PC-9 (cell line): Measurements from ENCODE around the gene ATP8B3. TPM values are rescaled to one million over a fixed set of nuclear protein-coding genes. Genes with fewer than 3 reads are reported as not detected.

Source experiments
- BruUV-seq: library from RNA; stranded (reverse); fragments of 400-500 nt; replicated peaks from 2 replicates; lab custom pipeline; 2021; lab: Mats Ljungman, UMichigan
- CTCF ChIA-PET: fragments of 300-600 bp; sonication (Branson Sonifier 250); formaldehyde crosslinking; loops from one replicate; lab custom pipeline; 2022; ENCODE audit warnings: antibody characterized with exemption; lab: Charles Lee
- POLR2A ChIA-PET: fragments of 300-600 bp; sonication (Branson Sonifier 250); formaldehyde crosslinking; loops from one replicate; lab custom pipeline; 2022; ENCODE audit warnings: antibody characterized with exemption; ENCODE audit not compliant: unreplicated experiment; lab: Charles Lee
- DNase-seq, 2 experiments: peaks; one replicate each; pipeline versions ENCODE4 v3.0.0 to v3.0.0-alpha.2; 2015 to 2022; ENCODE audit warnings: mixed read lengths in 1 of 2
- H2AFZ ChIP-seq: fragments of 200-600 bp; sonication (generic); 2 replicates; pipeline ENCODE4 v1.8.1; 2017; ENCODE audit warnings: antibody characterized with exemption
- H3F3A ChIP-seq: fragments of 200-600 bp; sonication (generic); 2 replicates; pipeline ENCODE4 v1.8.1; 2017; ENCODE audit warnings: antibody characterized with exemption, mild to moderate bottlenecking, low read depth; ENCODE audit not compliant: insufficient read depth
- H3K27ac ChIP-seq: fragments of 200-600 bp; sonication (generic); 2 replicates; pipeline ENCODE4 v1.6.1; 2016; ENCODE audit warnings: mixed run types
- H3K27me3 ChIP-seq: fragments of 200-600 bp; sonication (generic); 2 replicates; pipeline ENCODE4 v1.6.1; 2016; ENCODE audit warnings: low read depth, mixed run types; ENCODE audit not compliant: insufficient read depth
- H3K36me3 ChIP-seq: fragments of 200-600 bp; sonication (generic); 2 replicates; pipeline ENCODE4 v1.6.1; 2016; ENCODE audit warnings: low read depth, mixed run types
- H3K4me1 ChIP-seq: fragments of 200-600 bp; sonication (generic); replicated peaks from 2 replicates; pipeline ENCODE4 v1.6.1; 2016; ENCODE audit warnings: mixed run types; ENCODE audit not compliant: insufficient read depth
- H3K4me2 ChIP-seq: fragments of 200-600 bp; sonication (generic); 2 replicates; pipeline ENCODE4 v1.6.1; 2017; ENCODE audit warnings: mixed run types
- H3K4me3 ChIP-seq: fragments of 200-600 bp; sonication (generic); 2 replicates; pipeline ENCODE4 v1.6.1; 2016; ENCODE audit warnings: mixed run types
- H3K79me2 ChIP-seq: fragments of 200-600 bp; sonication (generic); 2 replicates; pipeline ENCODE4 v1.6.1; 2017; ENCODE audit warnings: low read depth, mixed run types
- H3K9me2 ChIP-seq: fragments of 200-600 bp; sonication (generic); 2 replicates; pipeline ENCODE4 v1.8.1; 2017; ENCODE audit warnings: mild to moderate bottlenecking; ENCODE audit not compliant: insufficient read depth
- H3K9me3 ChIP-seq: fragments of 200-600 bp; sonication (generic); 2 replicates; pipeline ENCODE4 v1.8.1; 2016; ENCODE audit warnings: low read depth; ENCODE audit not compliant: insufficient read depth
- H4K20me1 ChIP-seq: fragments of 200-600 bp; sonication (generic); 2 replicates; pipeline ENCODE4 v1.8.1; 2017; ENCODE audit not compliant: insufficient read depth
- EZH2 ChIP-seq: fragments of 200-600 bp; sonication (generic); IDR thresholded peaks from 2 replicates; pipeline ENCODE4 v1.8.0; 2017; ENCODE audit warnings: antibody characterized with exemption, low read depth
- intact Hi-C: fragments of 100-400 bp; cut with micrococcal nuclease; formaldehyde crosslinking; loops from one replicate; pipeline ENCODE4 v1.10.0; 2022; ENCODE audit not compliant: unreplicated experiment
- total RNA-seq: library from RNA; stranded (reverse); gene quantifications from 2 replicates; pipeline ENCODE4 v1.2.3, GENCODE V29; 2021
- TF ChIP-seq, protein P1 (sequence below): fragments of 200-600 bp; sonication (generic); conservative IDR thresholded peaks from 2 replicates; pipeline ENCODE4 v1.6.1; 2017; ENCODE audit warnings: mixed run types, antibody characterized with exemption, mild to moderate bottlenecking, moderate library complexity

Gene ATP8B3
- total RNA-seq, 1 experiment from 2014 or later, result 8.3 TPM

- intact Hi-C loops, result no loop called here
- no peaks in the 10 kb centered on the region for H3F3A ChIP-seq
- no peaks in the 10 kb centered on the region for H4K20me1 ChIP-seq
- TF ChIP-seq, protein P1, sequence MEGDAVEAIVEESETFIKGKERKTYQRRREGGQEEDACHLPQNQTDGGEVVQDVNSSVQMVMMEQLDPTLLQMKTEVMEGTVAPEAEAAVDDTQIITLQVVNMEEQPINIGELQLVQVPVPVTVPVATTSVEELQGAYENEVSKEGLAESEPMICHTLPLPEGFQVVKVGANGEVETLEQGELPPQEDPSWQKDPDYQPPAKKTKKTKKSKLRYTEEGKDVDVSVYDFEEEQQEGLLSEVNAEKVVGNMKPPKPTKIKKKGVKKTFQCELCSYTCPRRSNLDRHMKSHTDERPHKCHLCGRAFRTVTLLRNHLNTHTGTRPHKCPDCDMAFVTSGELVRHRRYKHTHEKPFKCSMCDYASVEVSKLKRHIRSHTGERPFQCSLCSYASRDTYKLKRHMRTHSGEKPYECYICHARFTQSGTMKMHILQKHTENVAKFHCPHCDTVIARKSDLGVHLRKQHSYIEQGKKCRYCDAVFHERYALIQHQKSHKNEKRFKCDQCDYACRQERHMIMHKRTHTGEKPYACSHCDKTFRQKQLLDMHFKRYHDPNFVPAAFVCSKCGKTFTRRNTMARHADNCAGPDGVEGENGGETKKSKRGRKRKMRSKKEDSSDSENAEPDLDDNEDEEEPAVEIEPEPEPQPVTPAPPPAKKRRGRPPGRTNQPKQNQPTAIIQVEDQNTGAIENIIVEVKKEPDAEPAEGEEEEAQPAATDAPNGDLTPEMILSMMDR, result no peak
- no peak for TF ChIP-seq EZH2
- no peak overlapping the region for H3K4me2 ChIP-seq
- 0 out of 2 replicates have a peak, but pooled peaks cover 8% of the 10 kb centered on the region for H3K27me3 ChIP-seq
- CTCF ChIA-PET, result no interaction called here
- no peaks in the 10 kb centered on the region for H3K9me2 ChIP-seq
- H3K4me3 ChIP-seq, result no peak overlapping the region
- BruUV-seq, result no TSS peak
- no peaks in the 10 kb centered on the region; the same call in 1 of the 2 replicates for H3K9me3 ChIP-seq
- no peaks in the 10 kb centered on the region for H3K4me1 ChIP-seq
- H2AFZ ChIP-seq, result no peak overlapping the region
- H3K36me3 ChIP-seq, result no peaks in the 10 kb centered on the region
- H3K79me2 ChIP-seq, result no peaks in the 10 kb centered on the region
- POLR2A ChIA-PET, result no interaction called here
- no peak overlapping the region for H3K27ac ChIP-seq
- DNase-seq, result no peak
Observed at GRCh38 chr19:1786668-1787067, 25.4 kb downstream of the ATP8B3 start.

GRCh38 chr19:1785310-1785709 is 26.8 kb downstream of the ATP8B3 start:
- POLR2A ChIA-PET, result no interaction called here
- BruUV-seq, result no TSS peak
- no peaks in the 10 kb centered on the region for H3K9me2 ChIP-seq
- H3K27ac ChIP-seq, result no peak overlapping the region
- TF ChIP-seq, protein P1, result no peak
- no peak for TF ChIP-seq EZH2
- no peaks in the 10 kb centered on the region for H3F3A ChIP-seq
- 0 out of 2 replicates have a peak, but pooled peaks cover 8% of the 10 kb centered on the region for H3K27me3 ChIP-seq
- no peak for DNase-seq
- no peaks in the 10 kb centered on the region for H4K20me1 ChIP-seq
- intact Hi-C loops, result no loop called here
- no peaks in the 10 kb centered on the region for H3K4me1 ChIP-seq
- H3K9me3 ChIP-seq, result no peaks in the 10 kb centered on the region; the same call in 1 of the 2 replicates
- no peak overlapping the region for H2AFZ ChIP-seq
- no peak overlapping the region for H3K4me2 ChIP-seq
- H3K36me3 ChIP-seq, result no peaks in the 10 kb centered on the region
- no peak overlapping the region for H3K4me3 ChIP-seq
- CTCF ChIA-PET, result no interaction called here
- no peaks in the 10 kb centered on the region for H3K79me2 ChIP-seq

DNA sequence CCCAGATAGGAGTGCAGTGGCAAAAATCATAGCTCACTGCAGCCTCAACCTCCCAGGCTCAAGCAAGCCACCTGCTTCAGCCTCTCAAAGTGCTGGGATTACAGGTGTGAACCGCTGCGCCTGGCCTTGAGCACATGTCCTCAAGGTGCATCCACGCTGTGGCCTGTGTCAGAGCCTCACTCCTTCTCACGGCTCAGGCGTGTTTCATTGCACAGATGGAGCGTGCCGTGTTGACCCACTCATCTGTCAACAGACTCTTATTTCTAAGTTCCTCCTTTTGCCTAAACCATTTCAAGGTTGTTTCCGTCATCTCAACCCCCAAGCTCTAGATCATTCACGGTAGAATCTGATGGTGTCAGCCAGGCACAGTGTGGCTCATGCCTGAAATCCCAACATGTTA is 28.2 kb downstream of the ATP8B3 start:
- no peak overlapping the region for H2AFZ ChIP-seq
- POLR2A ChIA-PET, result no interaction called here
- CTCF ChIA-PET, result no interaction called here
- intact Hi-C loops, result no loop called here
- no TSS peak for BruUV-seq
- H3K27ac ChIP-seq, result no peak overlapping the region
- H4K20me1 ChIP-seq, result no peaks in the 10 kb centered on the region
- no peaks in the 10 kb centered on the region; the same call in 1 of the 2 replicates for H3K9me3 ChIP-seq
- TF ChIP-seq, protein P1, result no peak
- no peak for TF ChIP-seq EZH2
- no peak overlapping the region for H3K4me2 ChIP-seq
- H3F3A ChIP-seq, result no peaks in the 10 kb centered on the region
- H3K4me3 ChIP-seq, result no peak overlapping the region
- DNase-seq, result no peak
- H3K36me3 ChIP-seq, result no peaks in the 10 kb centered on the region
- H3K79me2 ChIP-seq, result no peaks in the 10 kb centered on the region
- 0 out of 2 replicates have a peak, but pooled peaks cover 8% of the 10 kb centered on the region for H3K27me3 ChIP-seq
- H3K9me2 ChIP-seq, result no peaks in the 10 kb centered on the region
- no peaks in the 10 kb centered on the region for H3K4me1 ChIP-seq
